DMS 273 (cell line): ENCODE data around the gene PMIS2.
A peak's percentile ranks its signal among the peaks of the same experiment; 100 is the strongest.

Experiments used
- DNase-seq: peaks from one replicate; lab custom pipeline; 2025; ENCODE audit not compliant: unreplicated experiment; lab: John Stamatoyannopoulos, UW

PMIS2 gene

GRCh38 chr19:35585848-35586247 lies at the start of gene PMIS2:
PMIS2 (plus strand) TSS chr19:35586173; CDS start chr19:35586260, 87 bp downstream.
- peak; percentile 60 for DNase-seq

DNA sequence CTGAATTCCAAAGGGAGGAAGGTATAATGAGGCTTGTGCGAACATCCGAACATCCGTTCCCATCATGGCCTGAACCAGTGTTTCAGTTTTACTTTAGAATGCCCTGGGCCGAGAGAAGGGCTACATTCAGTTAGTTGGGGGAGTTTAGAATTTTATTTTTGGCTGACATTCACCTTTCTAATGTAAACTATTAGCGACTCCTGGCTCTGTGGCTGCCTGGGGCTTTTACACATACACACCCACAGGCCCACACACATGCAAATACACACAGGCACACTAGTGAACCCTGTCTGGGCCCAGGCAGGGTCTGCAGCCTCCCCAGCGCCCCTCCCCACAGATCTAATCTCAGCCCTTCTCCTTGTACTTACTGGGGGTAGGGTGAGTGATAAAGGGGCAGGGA lies 46.7 kb upstream of the PMIS2 start:
- DNase-seq: no peak

DNA sequence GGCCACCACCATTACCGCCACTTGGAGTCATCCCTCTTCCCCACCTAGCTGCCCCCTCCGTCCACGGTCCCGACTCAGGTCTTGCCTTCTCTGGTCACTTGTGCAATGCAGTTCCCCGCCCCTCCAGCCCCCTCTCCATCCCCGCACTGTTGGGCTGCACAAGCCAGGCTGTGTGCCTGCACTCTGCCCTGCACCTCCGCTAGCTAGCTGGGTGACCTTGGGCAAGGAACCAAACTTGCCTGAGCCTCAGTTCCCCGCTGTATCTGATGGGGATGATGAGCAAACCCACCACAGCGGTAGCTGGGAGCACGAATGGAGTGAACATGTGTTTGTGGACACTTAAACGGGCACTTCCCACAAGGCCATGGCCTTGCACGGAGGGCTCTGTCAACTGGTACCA lies 46.1 kb upstream of the PMIS2 start:
- DNase-seq: no peak

DNA sequence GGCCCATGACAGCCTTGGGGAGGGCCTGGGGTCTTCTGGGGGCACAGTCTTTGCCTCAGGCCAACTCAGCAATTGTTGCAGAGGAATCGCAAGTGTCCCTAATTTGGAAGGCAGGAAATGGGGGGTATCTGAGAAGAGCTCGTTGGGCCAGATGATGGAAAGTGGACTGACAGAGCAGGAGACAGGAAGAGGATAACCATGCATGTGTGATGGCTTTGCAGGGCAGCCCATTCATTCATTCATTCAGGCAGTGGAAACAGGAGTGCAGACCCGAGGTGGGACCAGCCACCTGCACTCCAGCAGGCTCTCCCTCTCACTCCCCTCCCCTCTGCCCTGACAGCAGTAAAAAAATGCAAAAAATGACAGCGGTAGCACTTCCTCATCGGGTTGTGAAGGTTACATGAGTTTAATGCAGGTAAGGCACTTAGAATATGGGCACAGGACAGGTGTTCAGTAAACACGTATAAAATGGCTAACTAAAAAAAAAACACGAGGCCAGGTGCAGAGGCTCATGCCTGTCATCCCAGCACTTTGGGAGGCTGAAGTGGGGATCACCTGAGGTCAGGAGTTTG lies 45.5 kb upstream of the PMIS2 start:
- no peak for DNase-seq

GRCh38 chr19:35542209-35542608 lies 43.8 kb upstream of the PMIS2 start:
- DNase-seq: no peak

- DNase-seq: no peak
Measured at GRCh38 chr19:35543280-35544109, 42.5 kb upstream of the PMIS2 start.

- no peak for DNase-seq
Measured at GRCh38 chr19:35544110-35544802, 41.7 kb upstream of the PMIS2 start.

DNA sequence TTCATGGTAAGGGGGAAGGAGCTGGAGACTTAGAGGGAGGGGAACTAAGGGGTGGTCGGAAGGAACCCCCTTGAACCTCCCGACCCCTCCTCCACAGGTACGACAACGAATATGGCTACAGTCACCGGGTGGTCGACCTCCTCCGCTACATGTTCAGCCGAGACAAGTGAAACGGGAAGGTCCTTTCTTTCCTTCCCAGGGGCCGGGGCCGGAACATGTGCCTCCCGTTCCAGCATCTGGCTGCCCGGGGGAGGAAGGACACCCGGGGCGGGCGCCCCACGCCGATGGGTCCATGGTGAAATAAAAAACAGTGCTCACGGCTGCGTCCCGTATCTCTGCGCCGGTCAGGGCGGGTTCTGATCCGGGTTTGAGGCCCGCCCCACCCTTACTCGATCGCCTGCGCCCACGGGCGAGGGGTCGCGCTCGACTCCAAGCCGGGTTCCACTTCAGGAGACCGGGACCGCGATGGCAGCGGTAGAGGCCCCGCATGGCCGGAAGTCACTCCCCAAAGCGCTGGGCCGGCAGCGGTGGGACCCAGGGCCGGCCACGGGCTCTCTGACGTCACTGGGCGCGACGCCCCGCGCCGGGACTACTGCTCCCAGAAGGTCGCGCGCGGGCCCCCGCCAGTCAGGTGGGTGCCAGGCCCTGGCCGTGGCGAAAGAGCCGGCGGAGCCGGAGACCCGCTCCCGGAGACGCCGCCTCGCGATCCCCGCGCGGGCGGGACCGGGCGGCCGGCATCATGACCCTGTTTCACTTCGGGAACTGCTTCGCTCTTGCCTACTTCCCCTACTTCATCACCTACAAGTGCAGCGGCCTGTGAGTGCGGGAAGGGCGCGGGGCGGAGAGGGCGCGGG lies 40.7 kb upstream of the PMIS2 start, which contains the start of gene TMEM147:
TSS of gene TMEM147 (plus strand) at position 626 of the 854 bp plus-strand sequence. CDS start at position 740, 114 bp downstream.
- DNase-seq: peak; percentile 96

DNA sequence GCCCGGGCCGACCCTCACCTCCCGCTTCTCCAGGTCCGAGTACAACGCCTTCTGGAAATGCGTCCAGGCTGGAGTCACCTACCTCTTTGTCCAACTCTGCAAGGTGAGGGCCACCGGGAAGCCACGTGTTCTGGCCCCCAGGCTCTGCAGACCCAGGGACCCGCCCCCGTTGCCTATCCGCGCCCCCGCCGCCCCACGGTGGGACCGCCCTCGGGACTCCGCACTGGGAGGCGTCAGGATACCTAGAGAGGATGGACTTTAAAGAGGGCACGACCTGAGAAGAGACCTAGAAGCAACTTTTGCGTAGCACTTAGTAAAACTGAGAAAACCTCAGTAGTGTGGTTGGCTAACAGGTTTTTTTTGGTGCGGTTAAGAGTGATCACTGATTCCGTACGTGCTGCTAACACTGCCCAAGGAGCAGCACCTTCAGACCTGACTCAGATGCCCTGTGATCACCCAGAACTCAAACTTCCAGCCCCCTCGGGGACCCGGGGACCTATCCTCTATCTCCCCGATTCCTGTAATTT lies 40.1 kb upstream of the PMIS2 start:
- peak; percentile 69 for DNase-seq

DNA sequence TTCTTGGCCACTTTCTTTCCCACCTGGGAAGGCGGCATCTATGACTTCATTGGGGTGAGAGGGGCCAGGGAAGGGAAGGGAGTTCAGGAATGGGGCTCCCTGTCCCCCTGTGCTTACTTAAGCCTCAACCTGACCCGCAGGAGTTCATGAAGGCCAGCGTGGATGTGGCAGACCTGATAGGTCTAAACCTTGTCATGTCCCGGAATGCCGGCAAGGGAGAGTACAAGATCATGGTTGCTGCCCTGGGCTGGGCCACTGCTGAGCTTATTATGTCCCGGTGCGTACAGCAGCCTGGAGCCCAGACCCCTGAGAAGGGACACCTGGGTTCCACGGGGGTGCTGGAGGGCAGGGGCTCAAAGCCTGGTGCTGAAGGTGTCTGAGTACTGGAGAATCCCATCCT lies 39.4 kb upstream of the PMIS2 start:
- DNase-seq: no peak

DNA sequence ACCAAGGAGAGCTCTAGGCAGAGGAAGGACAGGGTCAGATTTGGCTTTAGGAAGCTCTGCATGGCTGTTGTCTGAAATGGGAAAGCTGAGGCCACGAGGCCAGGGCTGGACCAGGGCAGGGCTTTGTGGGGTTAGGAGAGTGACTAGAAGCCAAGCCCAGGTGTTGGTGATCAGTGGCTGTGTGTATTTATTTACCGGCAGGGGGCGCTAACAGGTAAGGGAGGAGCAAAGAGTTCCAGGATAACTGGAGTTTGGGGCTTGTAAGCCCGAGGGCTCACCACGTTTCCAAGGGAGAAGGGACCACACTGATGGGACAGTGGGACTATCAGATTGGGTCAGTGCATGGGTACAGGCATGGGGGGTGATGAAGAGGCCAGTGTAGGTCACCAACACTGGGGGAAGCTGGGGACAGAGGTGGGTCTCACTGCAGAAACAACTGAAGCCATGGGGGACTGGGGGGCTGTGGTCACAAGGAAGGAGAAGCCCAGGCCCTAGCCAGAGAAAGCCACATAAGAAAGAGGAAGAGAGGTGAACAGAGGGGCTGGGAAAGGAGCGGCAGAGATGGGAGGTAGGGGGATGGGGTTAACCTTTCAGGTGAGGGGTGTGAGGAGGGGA lies 36.7 kb upstream of the PMIS2 start:
- peak; percentile 92 for DNase-seq

DNA sequence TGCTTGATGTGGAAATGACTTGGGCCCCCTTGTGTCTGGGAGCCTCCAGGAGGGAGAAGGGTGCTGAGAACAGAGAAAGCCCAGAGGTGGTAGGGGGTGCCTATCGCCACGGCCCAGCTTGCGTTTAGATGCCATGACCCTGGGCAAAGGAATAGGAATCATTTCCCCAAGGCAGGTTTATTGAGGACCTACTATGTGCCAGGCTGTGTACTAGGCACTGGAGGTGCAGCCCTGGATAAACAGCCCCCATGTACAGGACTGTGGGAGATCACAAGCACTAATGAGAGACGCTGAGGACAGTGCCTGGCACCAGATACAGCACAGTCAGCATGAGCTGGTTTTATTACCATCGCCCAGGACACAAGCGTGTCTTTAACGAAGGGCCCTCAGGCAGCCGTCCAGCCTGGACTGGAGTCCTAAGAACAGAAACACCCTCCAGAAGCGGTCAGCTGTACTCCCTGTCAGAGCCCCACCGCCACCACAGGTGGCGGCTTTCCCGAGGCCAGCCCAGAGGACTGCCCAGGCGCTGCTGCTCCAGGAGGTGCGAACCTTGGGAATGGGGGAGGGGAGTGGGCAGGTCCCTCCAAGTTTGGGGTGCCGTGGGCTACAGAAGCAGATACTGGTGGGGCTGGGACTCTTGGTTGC lies 36.0 kb upstream of the PMIS2 start:
- DNase-seq: no peak

GRCh38 chr19:35551091-35551810 lies 34.7 kb upstream of the PMIS2 start:
- peak; percentile 48 for DNase-seq

DNA sequence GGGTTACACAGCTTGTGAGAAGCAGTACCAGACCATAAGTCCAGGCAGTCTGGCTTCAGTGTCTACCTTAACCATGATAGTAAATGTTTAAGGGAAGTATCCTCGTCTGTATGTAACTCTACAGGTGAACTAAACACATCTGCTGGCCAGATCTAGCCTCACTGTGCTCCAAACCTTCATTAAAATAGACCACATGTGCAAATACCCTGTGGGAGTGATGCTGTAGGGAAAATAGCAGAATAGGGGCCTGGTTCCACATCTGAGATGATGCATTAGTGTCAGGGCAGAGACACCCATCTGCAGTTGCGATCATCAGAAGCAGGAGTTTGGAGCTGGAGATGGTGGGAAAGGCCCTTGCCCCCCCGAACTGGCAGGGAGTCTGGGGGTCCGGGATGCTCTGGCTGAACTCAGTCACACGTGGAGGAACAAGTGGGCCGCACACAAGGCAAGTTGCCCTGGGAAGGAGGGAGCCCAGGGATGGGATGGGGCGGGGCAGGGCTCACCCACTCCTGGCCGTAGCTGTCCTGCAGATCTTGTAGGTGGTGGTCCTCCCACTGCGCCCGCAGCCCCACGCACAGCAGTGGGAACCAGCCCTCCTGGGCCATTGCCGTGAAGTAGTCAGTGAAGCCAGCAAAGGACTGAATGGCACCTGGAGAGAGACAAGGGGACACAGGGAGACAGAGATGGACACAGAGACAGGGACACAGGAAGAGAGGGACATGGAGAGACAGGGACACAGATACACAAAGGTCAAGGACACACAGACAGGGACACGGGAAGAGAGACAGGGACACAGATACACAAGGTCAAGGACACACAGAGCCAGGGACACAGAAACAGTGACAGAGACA lies 33.2 kb upstream of the PMIS2 start:
- no peak for DNase-seq

- no peak for DNase-seq
Measured at GRCh38 chr19:35553385-35554000, 32.5 kb upstream of the PMIS2 start.

GRCh38 chr19:35554076-35554475 lies 31.9 kb upstream of the PMIS2 start:
- no peak for DNase-seq

DNA sequence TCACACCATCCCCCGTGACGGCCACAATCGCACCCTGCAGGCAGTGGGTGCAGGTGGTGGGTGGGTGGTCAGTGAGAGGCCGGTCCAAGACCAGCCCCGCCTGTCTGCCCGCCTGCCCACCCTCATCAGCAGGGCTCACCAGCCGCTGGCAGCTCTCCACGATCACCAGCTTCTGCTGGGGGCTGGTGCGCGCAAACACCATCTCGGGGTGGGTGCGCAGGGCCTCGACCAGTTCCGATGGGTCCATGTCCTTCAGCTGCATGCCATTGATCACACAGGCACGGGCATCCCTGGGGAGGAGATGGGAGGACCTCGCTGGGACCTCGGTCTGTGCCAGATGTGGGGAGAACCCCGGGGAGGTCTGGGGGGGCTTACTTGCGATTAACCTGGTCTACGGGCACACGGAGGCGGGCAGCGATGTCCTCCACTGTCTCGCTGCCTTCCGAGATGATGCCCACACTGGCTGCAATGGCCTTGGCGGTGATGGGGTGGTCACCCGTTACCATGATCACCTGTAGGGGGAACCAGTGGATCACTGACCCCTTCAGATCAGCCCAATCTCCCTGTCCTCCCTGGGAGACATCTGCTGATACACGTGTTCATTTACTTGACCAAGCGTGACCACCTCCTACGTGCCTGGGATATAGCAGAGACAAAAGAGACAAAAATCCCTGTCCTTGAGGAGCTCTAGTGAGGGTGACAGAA lies 30.5 kb upstream of the PMIS2 start:
- peak; percentile 58 for DNase-seq
